ENCODE measurements around the gene TADA2A.

The TADA2A gene

GRCh38 chr17:37430051-37430627 is 23.5 kb downstream of the TADA2A start (continued):
- TF ChIP-seq ZBTB1 (tag by site-specific recombination; IDR thresholded peaks at IDR 0.05), result no peak
- TF ChIP-seq ZSCAN18 (tag by site-specific recombination; IDR thresholded peaks at IDR 0.05), result no peak
- TF ChIP-seq ZNF138 (tag by site-specific recombination; IDR thresholded peaks at IDR 0.05; ENCODE audit: borderline replicate concordance), result no peak
- no peak for TF ChIP-seq ZNF416 (tag by site-specific recombination; IDR thresholded peaks at IDR 0.05)
- no peak for TF ChIP-seq TRIM28 (IDR thresholded peaks at IDR 0.05; ENCODE audit: borderline replicate concordance, low read length)
- no peak for TF ChIP-seq ZNF529 (tag by site-specific recombination; IDR thresholded peaks at IDR 0.05; ENCODE audit: insufficient replicate concordance)
- TF ChIP-seq ZNF23 (tag by site-specific recombination; IDR thresholded peaks at IDR 0.05; ENCODE audit: borderline replicate concordance), result no peak
- no peak for TF ChIP-seq ZNF19 (tag by site-specific recombination; IDR thresholded peaks at IDR 0.05; ENCODE audit: low read depth)
- no peak for TF ChIP-seq HIC1 (tag by site-specific recombination; IDR thresholded peaks at IDR 0.05)
- TF ChIP-seq ZNF112 (tag by site-specific recombination; IDR thresholded peaks at IDR 0.05), result no peak
- no peak for TF ChIP-seq ZNF362 (tag by site-specific recombination; IDR thresholded peaks at IDR 0.05)
- no peak for TF ChIP-seq ZNF292 (tag by site-specific recombination; IDR thresholded peaks at IDR 0.05; ENCODE audit: borderline replicate concordance, low read depth)
- no peak for TF ChIP-seq PATZ1 (tag by site-specific recombination; IDR thresholded peaks at IDR 0.05)
- no peak for TF ChIP-seq ZNF202 (tag by site-specific recombination; IDR thresholded peaks at IDR 0.05; ENCODE audit: borderline replicate concordance)
- TF ChIP-seq ZNF561 (tag by site-specific recombination; IDR thresholded peaks at IDR 0.05; ENCODE audit: borderline replicate concordance), result no peak
- TF ChIP-seq ZNF146 (tag by site-specific recombination; IDR thresholded peaks at IDR 0.05), result no peak
- TF ChIP-seq ZNF513 (tag by site-specific recombination; IDR thresholded peaks at IDR 0.05), result no peak
- TF ChIP-seq ZNF791 (tag by site-specific recombination; IDR thresholded peaks at IDR 0.05), result no peak
- 0 out of 2 replicates have a peak, but pooled peaks have one; percentile 22 for TF ChIP-seq ZBTB21 (tag by site-specific recombination; IDR thresholded peaks at IDR 0.05)
- no peak for TF ChIP-seq CTCF (tag by site-specific recombination; IDR thresholded peaks at IDR 0.05)
- TF ChIP-seq ZNF239 (tag by site-specific recombination; IDR thresholded peaks at IDR 0.05), result no peak
- TF ChIP-seq ZNF280D (tag by site-specific recombination; IDR thresholded peaks at IDR 0.05), result no peak
- no peak for TF ChIP-seq ZNF623 (tag by site-specific recombination; IDR thresholded peaks at IDR 0.05)
- no peak for TF ChIP-seq ZSCAN5A (tag by site-specific recombination; IDR thresholded peaks at IDR 0.05)
- TF ChIP-seq ZNF658 (tag by site-specific recombination; IDR thresholded peaks at IDR 0.05), result no peak

Data from HEK293 (cell line).